Urinary bladder (tissue), 4 donors: ENCODE results near the gene KCNQ1OT1. TPM values are rescaled to one million over a fixed set of nuclear protein-coding genes. Genes with fewer than 3 reads are reported as not detected.

ENCODE experiments used
- DNase-seq: peaks from one replicate; pipeline ENCODE4 v3.0.0-alpha.2; 2015; ENCODE audit errors: extremely low spot score
- H3K27ac ChIP-seq: one replicate; pipeline ENCODE4 v1.5.1; 2013; ENCODE audit warnings: low read depth, mild to moderate bottlenecking, moderate library complexity
- H3K36me3 ChIP-seq: one replicate; pipeline ENCODE4 v1.6.1; 2013; ENCODE audit warnings: mild to moderate bottlenecking, moderate library complexity; ENCODE audit not compliant: insufficient read depth
- H3K4me1 ChIP-seq: one replicate; pipeline ENCODE4 v1.6.1; 2013; ENCODE audit warnings: mild to moderate bottlenecking, moderate library complexity; ENCODE audit not compliant: insufficient read depth
- H3K4me3 ChIP-seq: one replicate; pipeline ENCODE4 v1.5.1; 2013; ENCODE audit warnings: low read depth, low read length
- WGBS: extraction: QIAGEN DNeasy Blood & Tissue Kit; methylation state at CpG from one replicate; pipeline ENCODE4 v1.1.7; 2013; 5-methylcytosine and 5-hydroxymethylcytosine counted together
- polyA plus RNA-seq: library from polyadenylated mRNA; stranded (reverse); fragments of 200-250 nt; gene quantifications from one replicate; pipeline ENCODE4 v1.2.3, GENCODE V29; 2013
- total RNA-seq: library from RNA; depleted of rRNA; stranded (reverse); fragments of >200 nt; gene quantifications from one replicate; pipeline ENCODE4 v1.2.3, GENCODE V29; 2014
- donor health status: healthy with polysubstance abuse.
- donor health status: healthy.

The KCNQ1OT1 gene
- total and polyA plus RNA-seq, 2 donors = 0.06 to 24.7 TPM

GRCh38 chr11:2574553-2575535 lies 125.0 kb downstream of the KCNQ1OT1 start:
- DNase-seq = no peak
- Histone ChIP-seq H3K27ac (no peak overlapping the region), H3K4me3 (no peak overlapping the region), H3K36me3 (no peaks in the 10 kb centered on the region), H3K4me1 (no peaks in the 10 kb centered on the region)
- WGBS = 87% methylated on average over 45 of the region's 45 CpGs

GRCh38 chr11:2574043-2574552 lies 125.7 kb downstream of the KCNQ1OT1 start:
- Histone ChIP-seq H3K36me3 (no peaks in the 10 kb centered on the region), H3K4me3 (no peak overlapping the region), H3K27ac (no peak overlapping the region), H3K4me1 (no peaks in the 10 kb centered on the region)
- 86% methylated on average over 22 of the region's 22 CpGs for WGBS
- no peak for DNase-seq

- H3K27ac ChIP-seq = no peak overlapping the region
- 94% methylated on average over 28 of the region's 28 CpGs for WGBS
- no peak overlapping the region for H3K4me3 ChIP-seq
- no peak for DNase-seq
- no peaks in the 10 kb centered on the region for H3K4me1 ChIP-seq
- H3K36me3 ChIP-seq = no peaks in the 10 kb centered on the region
Observed at GRCh38 chr11:2573240-2574042, 126.4 kb downstream of the KCNQ1OT1 start.

GRCh38 chr11:2572491-2573239 lies 127.1 kb downstream of the KCNQ1OT1 start:
- no peak for DNase-seq
- Histone ChIP-seq H3K36me3 (no peaks in the 10 kb centered on the region), H3K27ac (no peak overlapping the region), H3K4me1 (no peaks in the 10 kb centered on the region), H3K4me3 (no peak overlapping the region)
- 96% methylated on average over 33 of the region's 33 CpGs for WGBS

- no peak overlapping the region for H3K27ac ChIP-seq
- DNase-seq = no peak
- H3K4me1 ChIP-seq = no peaks in the 10 kb centered on the region
- H3K4me3 ChIP-seq = no peak overlapping the region
- WGBS = 96% methylated on average over 23 of the region's 23 CpGs
- H3K36me3 ChIP-seq = no peaks in the 10 kb centered on the region
Observed at GRCh38 chr11:2571598-2572281, 128.1 kb downstream of the KCNQ1OT1 start.

GRCh38 chr11:2570841-2571597 lies 128.8 kb downstream of the KCNQ1OT1 start:
- Histone ChIP-seq H3K4me3 (no peak overlapping the region), H3K27ac (no peak overlapping the region), H3K36me3 (no peaks in the 10 kb centered on the region), H3K4me1 (no peaks in the 10 kb centered on the region)
- no peak for DNase-seq
- WGBS = 97% methylated on average over 25 of the region's 25 CpGs

- H3K36me3 ChIP-seq = no peaks in the 10 kb centered on the region
- no peak for DNase-seq
- over 99% methylated on average over 26 of the region's 26 CpGs for WGBS
- H3K4me1 ChIP-seq = no peaks in the 10 kb centered on the region
- H3K27ac ChIP-seq = no peak overlapping the region
- no peak overlapping the region for H3K4me3 ChIP-seq
Observed at GRCh38 chr11:2570211-2570811, 129.5 kb downstream of the KCNQ1OT1 start.

GRCh38 chr11:2569731-2570210 lies 130.0 kb downstream of the KCNQ1OT1 start:
- Histone ChIP-seq H3K36me3 (no peaks in the 10 kb centered on the region), H3K4me3 (no peak overlapping the region), H3K4me1 (no peaks in the 10 kb centered on the region), H3K27ac (no peak overlapping the region)
- WGBS = 97% methylated on average over 10 of the region's 10 CpGs
- DNase-seq = no peak

GRCh38 chr11:2569321-2569721 lies 130.5 kb downstream of the KCNQ1OT1 start:
- DNase-seq = no peak
- Histone ChIP-seq H3K27ac (no peak overlapping the region), H3K36me3 (no peaks in the 10 kb centered on the region), H3K4me1 (no peaks in the 10 kb centered on the region), H3K4me3 (no peak overlapping the region)
- 89% methylated on average over 14 of the region's 14 CpGs for WGBS

- DNase-seq = no peak
- no peaks in the 10 kb centered on the region for H3K36me3 ChIP-seq
- 93% methylated on average over 5 of the region's 5 CpGs for WGBS
- no peak overlapping the region for H3K4me3 ChIP-seq
- no peaks in the 10 kb centered on the region for H3K4me1 ChIP-seq
- H3K27ac ChIP-seq = no peak overlapping the region
Observed at GRCh38 chr11:2567026-2567671, 132.6 kb downstream of the KCNQ1OT1 start.

- 93% methylated on average over 16 of the region's 16 CpGs for WGBS
- Histone ChIP-seq H3K36me3 (no peaks in the 10 kb centered on the region), H3K4me1 (no peaks in the 10 kb centered on the region), H3K4me3 (no peak overlapping the region), H3K27ac (no peak overlapping the region)
- DNase-seq = no peak
Observed at GRCh38 chr11:2566223-2567025, 133.4 kb downstream of the KCNQ1OT1 start.
